ENCODE results near the gene PRKG1.

PRKG1 gene

DNA sequence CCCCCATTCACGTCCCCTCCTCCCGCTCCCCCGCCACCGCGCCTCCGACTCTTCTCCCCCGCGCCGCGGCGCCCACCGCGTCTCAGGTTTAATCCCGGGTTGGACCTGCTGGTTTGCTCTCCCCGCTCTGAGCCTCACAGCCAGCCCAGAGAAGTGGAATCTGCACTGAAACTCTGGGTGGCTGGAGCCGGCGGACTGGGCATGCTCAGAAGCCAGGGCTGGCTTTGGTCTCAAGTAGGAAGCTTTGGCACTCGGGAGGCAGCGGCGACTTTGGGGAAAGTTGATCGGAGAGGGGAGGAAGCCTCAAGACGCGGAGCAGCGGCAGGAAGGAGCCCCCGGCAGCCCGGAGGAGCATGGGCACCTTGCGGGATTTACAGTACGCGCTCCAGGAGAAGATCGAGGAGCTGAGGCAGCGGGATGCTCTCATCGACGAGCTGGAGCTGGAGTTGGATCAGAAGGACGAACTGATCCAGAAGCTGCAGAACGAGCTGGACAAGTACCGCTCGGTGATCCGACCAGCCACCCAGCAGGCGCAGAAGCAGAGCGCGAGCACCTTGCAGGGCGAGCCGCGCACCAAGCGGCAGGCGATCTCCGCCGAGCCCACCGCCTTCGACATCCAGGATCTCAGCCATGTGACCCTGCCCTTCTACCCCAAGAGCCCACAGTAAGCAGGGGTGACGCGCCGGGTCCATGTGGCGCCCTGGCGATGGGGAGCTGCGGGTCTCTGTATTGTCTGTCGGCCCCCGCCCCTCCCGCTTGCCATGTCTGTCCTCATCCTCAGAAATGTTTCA, at the start of gene PRKG1:
PRKG1 (plus strand) TSS at position 250 of the 791 bp plus-strand sequence.
- peak; percentile 73 for DNase-seq (ENCODE audit: low read depth)

DNA sequence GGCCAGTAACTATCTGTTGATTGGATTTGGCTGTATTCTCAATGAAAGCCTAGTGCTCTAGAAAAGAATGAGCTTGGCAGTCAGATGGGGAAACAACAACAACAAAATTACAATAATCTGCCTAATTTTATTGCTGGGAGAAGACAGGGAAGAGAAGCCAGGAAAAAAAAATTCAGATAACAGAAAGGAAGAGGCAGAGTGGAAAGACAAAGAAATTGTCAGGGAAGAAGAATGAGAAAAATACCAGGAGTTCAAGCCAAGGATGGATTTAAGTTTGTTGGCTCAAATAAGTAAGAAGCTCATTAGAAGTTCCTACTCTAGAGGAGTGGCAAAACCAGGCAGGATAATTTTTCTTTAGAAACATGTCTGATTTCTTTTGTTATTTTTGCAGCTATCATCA, 45.9 kb upstream of the PRKG1 start:
- DNase-seq (ENCODE audit: low read depth): no peak

DNA sequence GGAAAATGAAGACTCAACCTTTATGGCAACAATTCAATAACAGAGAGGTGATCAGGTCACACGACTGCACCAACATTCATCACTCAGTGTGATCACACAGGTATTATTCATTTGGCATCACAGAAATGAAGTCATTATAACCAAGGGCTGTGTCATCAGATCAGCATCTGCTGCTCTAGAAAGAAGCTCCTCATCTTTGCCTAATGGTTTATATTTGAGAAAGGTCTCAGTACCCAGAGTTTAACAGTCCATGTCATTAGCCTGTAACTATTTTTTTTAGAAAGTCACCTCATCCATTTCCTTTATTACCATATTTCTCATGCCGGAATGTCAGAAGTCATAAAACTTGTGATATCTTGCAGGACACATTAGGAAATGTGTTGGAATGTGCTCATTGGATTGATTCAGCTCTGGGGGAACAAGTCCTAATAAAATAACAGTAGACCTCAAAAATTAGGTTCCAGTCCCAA, 45.1 kb upstream of the PRKG1 start:
- no peak for DNase-seq (ENCODE audit: low read depth)

DNA sequence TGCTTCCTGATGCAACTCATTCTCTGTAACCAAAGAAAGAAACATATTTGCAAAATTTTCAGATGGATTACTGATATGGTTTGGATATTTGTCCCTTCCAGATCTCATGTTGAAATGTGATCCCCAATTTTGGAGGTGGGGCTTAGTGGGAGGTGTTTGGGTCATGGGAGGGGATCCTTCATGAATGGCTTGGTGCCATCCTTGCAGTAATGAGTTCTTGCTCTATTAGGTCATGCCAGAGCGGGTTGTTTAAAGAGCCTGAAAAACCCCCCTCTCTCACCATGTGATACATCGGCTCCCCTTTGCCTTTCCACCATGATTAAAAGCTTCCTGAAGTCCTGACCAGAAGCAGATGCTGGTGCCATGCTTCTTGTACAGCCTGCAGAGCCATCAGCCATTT, 43.8 kb upstream of the PRKG1 start:
- DNase-seq (ENCODE audit: low read depth): no peak

DNA sequence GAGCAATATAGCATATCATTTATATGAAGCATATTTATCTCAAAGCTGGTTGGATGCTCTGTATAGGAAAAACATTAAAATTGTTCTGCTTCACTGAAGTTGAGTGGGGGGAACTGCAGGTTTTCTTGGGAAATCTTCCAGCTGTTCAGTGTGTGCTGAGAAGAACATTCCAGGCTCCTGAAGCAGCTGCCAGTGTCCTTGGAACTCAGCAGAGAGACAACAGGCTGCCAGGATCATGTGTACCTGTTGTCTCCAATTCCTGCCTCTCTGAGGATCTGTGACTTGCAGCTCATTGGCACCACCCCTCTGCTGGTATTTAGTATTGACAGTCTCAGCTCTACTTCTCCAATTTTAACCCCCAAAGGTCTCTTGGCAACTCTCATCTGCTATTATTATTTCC, 42.3 kb upstream of the PRKG1 start:
- DNase-seq (ENCODE audit: low read depth): no peak

DNA sequence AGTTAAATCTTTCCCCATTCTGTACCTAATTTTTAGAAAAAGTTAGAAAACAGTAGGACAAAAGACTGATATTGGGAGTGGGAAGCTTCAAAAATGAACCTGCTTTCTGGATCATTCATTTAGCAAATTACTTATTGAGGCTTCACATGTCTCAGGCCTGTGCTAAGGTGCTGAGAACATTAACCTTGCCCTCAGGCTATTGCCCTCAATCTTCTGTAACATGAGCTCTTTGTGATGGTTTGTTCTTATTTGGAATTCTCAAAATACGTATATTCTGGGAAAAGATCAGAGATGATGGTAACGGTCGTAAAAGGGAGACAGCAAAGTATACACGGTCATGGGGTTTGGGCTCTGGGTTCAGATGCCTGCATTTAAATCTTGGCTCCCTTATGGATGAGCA, 39.5 kb upstream of the PRKG1 start:
- DNase-seq (ENCODE audit: low read depth): no peak

DNA sequence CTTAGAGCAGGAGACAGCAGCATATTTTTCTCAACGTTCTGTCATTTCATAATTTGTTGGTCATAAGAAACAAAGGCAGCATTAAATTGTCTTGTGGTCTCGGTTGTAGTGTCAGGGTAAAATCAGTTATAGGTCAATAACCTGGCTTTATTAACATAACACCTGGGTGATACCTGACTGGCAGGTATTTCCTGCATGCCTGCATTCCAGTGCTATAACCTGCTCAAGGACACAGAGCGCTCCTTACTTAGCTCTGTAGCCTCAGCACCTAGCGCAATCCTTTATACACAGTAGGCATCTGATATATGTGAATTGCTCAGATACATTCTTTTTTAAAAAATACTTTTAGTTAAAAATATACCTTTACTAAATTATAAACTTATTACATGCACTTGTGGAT, 38.9 kb upstream of the PRKG1 start:
- no peak for DNase-seq (ENCODE audit: low read depth)

DNA sequence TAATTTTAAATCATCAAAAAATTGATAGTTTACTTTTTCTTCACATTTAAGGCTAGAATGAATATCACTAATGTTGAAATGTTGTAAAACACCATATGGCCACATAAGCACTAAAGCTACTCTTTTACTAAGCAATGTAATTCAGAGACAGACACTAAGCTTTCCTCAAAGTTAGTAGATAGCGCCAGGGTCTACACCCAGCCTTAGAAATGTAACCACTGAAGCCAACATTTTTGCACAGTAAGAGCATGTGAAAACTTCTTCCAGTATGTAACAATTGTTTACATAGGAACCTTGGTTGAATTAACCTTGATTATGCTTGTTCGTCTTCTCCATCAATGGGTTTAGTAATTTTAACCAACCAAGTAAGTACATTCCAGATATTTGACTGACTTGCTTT, 28.4 kb upstream of the PRKG1 start:
- DNase-seq (ENCODE audit: low read depth): no peak

DNA sequence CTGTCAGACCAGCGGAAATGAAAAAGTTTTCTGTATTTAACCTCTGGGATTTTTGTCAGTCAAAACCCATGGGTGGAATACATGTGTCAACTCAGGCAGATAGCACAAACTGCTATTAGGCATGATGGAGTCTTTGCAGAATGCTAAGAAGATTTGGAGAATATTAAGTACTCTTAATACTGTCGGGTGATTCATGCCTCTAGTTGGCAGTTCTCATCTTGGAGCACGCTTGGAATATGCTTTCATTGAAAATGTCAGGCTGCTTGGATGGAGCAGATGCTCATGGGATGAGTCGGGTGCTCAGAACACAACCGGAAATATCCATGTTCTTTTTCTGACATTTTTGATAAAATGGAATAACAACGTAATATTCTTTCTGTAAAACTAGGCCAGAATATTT, 27.6 kb upstream of the PRKG1 start:
- DNase-seq (ENCODE audit: low read depth): no peak

DNA sequence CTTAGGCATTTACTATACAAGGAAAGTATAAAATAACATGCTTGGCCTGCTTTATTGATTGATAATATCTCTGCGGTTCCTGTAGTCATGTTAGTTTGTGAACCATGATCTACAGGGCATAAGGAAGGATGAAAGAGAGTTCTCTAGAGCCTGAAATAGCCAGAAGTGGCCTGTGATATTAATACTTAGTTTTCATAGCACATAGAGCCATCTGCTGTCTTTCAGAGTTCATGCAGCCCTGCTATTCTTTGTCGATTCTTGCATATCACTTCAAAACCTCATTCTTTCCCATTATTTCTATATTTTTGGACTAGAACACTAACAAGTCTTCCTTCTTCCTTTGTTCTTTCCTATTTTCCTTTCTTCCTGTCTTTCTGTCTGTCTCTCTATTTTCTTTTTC, 26.4 kb upstream of the PRKG1 start:
- no peak for DNase-seq (ENCODE audit: low read depth)

DNA sequence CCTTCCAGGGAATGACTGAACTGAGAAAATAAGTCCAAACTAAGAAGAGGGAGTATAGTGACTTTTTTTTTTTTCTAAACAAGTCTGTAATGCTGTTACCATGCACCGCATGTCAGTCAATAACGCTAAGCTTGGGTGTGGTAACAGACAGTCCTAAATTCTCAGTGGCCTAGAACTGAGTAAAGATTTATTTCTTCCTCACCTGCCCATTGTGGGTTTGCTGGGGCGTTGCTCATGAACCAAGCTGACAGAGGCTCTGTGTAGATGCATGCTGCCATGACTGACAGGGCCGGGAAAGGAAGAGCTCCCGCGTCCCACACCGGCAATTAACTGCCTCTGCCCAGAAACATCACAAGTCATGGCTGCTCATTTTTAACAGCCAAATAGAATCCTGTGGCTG, 25.5 kb upstream of the PRKG1 start:
- no peak for DNase-seq (ENCODE audit: low read depth)

DNA sequence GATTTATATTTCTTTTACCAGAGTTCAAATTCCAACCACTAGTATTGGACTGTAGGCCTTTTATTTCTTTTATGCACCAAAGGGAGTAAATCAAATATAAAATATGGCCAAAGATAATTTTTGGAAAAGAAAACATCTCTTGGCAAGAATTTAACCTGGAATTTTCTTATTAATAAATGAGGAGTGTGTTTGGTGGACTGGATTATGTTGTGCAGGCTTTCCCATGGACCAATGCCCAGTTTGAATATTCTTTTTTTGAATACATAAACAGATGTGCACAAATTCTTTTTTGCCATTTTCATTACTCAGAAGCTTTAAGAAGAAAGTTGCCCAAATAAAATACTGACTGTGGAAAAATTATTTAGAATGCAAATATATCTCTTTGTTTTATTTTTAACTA, 22.1 kb upstream of the PRKG1 start:
- no peak for DNase-seq (ENCODE audit: low read depth)

DNA sequence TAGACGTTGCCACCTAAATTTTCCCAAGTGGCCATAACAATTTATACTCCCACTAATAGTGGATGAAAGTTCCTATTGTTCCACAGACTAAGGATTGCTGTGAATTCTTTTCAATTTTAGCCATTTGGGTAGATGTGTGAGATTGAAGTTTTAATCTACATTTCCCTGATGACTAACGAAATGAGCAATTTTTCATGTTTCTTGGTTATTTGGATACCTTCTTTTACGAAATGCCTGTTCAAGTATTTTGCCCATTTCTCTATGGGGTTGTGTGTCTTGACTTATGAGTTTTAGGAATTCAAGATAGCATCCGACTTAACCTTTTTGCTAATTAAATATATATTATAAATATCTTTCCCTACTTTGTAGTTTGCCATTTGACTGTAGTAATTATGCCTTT, 16.4 kb upstream of the PRKG1 start:
- DNase-seq (ENCODE audit: low read depth): no peak

DNA sequence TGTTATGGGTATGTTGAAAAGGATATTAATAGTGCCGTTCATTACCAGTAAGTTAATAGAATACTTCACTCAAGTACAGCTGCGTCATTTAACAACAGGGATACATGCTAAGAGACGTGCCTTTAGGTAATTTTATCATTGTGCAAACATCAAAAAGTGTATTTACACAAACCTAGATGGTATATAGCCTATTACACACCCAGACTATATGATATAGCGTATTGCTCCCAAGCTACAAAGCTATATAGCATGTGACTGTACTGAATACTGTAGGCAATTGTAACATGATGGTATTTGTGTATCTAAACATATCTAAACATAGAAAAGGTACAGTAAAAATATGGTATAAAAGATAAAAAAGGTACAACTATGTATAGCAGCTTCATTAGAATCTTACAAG, 11.1 kb upstream of the PRKG1 start:
- no peak for DNase-seq (ENCODE audit: low read depth)

DNA sequence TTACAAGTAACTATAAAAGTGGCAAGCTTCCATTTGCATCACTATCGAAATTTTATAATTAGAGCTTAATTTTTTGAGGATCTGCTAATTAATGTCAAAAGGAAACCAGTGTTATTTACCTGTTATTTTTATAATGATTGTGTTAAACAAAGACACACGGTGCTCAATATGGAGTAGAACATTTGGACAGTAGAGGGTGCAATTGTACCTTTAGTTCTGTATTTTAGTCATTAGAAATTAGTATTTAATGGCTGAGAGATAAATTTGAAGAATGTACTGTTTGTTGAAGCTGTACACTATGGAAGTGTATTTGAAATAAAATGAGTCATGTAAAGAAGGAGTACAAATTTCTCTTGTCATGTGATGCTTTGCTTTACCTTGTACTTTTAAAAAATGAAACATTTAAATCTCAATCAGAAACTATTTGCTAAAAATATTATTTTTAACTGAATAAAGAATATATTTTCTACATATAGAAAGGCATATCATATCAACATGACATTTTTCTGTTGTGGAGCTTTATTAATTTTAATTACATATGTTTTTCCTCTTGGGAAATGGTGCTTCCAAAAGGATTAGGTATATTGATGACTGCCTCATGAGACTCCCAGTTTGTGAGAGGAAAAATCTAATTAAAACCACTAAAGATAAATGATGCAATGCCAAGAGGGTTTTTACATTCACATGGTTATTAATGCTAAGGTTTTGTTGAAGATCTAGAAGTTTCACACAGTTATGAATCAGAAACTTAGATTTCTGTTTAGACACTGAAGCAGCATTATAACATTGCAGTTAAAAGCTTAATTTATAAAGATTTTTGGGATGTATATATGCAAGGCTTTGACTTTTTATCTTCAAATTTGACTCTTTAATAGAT, 10.4 kb upstream of the PRKG1 start:
- DNase-seq (ENCODE audit: low read depth): peak; percentile 30

DNA sequence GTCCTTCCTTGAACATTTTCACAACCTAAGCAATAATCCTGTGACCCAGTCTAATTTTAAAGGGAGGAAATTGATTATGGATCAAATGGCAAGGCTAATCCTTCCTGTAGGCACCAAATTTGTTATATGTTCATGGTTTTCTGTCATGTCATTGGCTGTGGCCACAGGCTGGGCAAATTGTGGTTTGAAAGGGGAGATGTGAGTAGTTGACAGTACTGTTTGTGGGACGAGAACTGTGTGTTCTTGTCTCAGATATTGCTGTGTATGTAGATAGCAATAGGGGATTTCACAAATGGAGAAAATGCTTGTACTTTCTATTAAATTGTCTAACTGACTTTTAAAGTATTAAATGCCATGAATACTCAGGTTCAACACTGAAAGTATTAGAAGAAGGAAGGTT, 8.1 kb upstream of the PRKG1 start:
- DNase-seq (ENCODE audit: low read depth): no peak

DNA sequence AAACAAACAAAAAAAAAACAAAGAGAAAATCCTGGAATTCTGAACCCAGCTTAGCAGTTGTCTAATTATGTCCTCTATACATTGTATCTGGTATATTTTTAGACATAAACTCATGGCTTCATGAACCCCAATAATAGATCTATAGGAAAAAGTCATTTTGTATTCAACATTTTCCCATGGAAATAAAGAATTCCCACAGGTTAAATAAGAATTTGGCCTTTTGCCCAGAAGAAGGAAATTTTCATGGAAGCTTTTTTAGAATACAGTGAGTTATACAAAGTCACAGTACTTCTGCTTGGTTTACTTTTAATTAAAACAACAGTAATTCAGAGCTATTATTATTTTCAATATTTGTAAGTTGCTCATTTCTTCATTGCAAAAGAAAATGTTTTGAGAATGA, 2.1 kb upstream of the PRKG1 start:
- DNase-seq (ENCODE audit: low read depth): no peak

DNA sequence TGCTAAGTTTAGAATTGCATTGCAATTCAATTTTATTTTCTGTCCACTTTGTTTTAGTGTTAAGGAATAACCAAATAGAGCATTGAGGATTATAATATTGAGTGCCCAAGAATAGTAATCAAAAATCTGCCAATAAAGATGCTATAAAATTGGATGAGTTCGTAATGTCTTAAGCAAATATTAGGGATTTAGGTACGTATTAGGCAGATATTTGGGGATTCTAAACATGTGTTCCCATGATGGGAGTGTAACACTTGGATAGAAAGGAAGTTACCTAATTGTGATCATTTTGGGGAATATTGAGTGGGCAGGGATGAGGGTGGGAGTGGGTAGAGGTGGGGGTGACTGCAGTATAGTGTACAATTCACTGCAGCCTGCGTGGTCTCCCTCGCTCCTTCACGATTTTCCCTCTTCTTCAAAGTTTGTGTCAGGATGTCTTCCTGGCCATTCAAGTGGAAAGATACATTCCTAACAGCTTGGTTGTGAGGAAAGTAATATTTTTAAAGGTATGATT, 1.3 kb upstream of the PRKG1 start:
- DNase-seq (ENCODE audit: low read depth): no peak

DNA sequence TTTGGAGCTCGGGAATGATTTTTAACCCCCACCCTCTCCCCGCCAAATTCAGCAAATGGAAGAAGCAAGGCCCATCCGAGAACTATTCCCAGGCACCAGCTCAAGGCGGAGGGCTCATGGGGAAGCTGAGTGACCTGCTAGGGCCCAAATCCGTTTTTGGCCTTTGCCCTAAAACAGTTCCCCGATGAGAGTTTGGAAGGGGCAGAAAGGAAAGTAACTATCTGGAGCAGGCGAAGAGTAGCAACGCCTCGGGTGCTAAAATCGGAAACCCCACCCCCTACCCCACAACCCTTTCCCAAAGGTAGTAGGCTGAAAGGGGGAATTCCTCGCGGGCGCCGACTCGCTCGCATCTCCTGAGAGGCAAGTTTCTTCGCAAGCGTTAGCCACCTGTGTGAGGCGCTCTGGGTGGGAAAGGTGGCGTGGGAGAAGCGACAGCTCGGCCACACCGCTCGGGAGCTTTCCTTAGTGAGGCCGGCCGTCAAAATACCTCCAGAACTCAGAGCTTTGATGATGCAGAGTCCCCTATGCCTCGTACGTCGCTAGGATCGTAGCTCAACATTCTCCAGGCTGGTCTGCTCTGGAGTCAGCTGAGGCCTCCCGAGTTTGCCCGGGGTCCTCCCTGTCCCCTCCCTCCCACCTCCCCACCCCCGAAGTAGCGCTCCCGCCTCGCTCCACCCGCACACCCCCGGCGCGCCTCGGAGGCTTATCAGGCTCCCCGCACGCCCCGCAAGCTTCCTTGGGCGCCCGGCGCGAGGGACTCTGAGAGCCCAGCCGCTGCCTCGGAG, 642 bp upstream of the PRKG1 start:
- DNase-seq (ENCODE audit: low read depth): no peak

DNA sequence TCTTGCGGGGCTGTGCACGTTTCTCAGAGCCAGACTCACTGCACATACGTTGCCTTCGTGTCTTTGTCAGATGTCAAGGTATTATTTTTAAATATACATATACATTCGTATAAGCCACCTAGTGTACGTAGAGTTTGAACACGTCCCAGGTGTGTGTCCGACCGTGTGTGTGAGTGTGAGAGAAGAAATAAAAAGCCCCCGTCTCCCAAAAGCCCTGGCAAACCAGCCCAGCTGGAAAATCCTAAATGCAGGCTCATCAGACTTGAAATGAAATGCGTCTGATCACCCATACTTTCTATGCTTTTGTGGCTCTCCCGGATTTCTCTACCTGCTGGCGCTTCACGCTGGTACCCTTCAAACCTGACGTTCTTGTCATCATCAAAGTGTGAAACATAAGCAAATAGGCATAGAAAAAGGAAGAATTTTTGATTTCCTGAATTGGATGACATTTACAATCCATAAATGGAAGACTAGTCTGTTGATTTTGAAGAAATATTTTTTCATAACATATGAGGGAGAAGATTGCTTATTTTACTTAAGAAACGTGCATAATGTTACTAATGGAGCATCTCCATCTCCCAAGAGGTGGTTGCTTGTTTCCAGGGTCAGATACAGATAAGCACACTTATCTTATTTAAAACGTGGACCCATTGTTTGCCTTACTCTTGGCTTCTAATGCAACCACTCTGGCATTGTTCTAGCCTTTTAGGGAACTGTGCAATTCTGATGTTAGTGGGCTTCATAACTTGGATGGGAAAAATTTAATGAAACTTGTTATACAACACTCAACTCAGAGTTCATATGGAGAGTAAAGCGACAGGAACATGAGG, 971 bp downstream of the PRKG1 start:
- DNase-seq (ENCODE audit: low read depth): no peak

DNA sequence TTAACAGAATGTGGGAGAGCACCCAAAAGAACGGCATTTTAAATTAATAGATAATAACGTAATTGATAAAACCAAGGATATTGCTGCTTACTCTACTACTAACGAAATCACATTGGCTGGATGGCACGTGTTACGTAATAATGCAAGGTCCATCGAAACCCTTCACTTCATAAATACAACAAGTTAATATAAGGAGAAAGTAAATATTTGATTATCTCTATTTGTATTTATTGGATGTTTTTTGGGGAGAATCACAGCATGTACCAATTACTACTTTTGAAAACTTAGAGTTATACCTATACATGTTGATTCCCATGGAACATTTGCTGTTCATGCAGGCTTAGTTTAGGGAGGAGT, 1.6 kb downstream of the PRKG1 start:
- no peak for DNase-seq (ENCODE audit: low read depth)
